Left ventricle myocardium inferior (tissue), 1 donor: ENCODE results near the gene PIK3R1. TPM values are rescaled to one million over a fixed set of nuclear protein-coding genes. Genes with fewer than 3 reads are reported as not detected.

Experiments
- DNase-seq: peaks from one replicate; pipeline ENCODE4 v3.0.0-alpha.2; 2020
- H3K27ac ChIP-seq: fragments of 200-600 bp; replicated peaks from 2 replicates; pipeline ENCODE4 v1.8.0; 2021
- H3K27me3 ChIP-seq: fragments of 200-600 bp; 2 replicates; pipeline ENCODE4 v1.8.0; 2021; ENCODE audit warnings: low read depth
- H3K36me3 ChIP-seq: fragments of 200-600 bp; 2 replicates; pipeline ENCODE4 v1.8.0; 2021
- H3K4me1 ChIP-seq: fragments of 200-600 bp; 2 replicates; pipeline ENCODE4 v1.8.0; 2021
- H3K4me3 ChIP-seq: fragments of 200-600 bp; 2 replicates; pipeline ENCODE4 v1.8.0; 2021; ENCODE audit warnings: mild to moderate bottlenecking, moderate library complexity
- H3K9me3 ChIP-seq: fragments of 200-600 bp; replicated peaks from 2 replicates; pipeline ENCODE4 v1.8.0; 2021
- intact Hi-C: fragments of 100-400 bp; cut with micrococcal nuclease; formaldehyde crosslinking; loops from one replicate; pipeline ENCODE4 v1.11.0; 2022
- total RNA-seq: library from RNA; stranded (reverse); fragmentation: NEBNext Ultra II Directional; extraction: Animal tissue kit (Norgen Biotek cat#: 25700); gene quantifications from one replicate; pipeline ENCODE4 v1.2.1, GENCODE V29; 2021
- TF ChIP-seq, protein P1 (sequence below): fragments of 200-600 bp; IDR thresholded peaks from 2 replicates; pipeline ENCODE4 v1.8.0; 2021; ENCODE audit warnings: antibody characterized with exemption, mild to moderate bottlenecking, borderline replicate concordance
- donor health status: DM: no; HTN: yes; CAD: no; lungs with severe emphysema.

The PIK3R1 gene
- total RNA-seq, 1 donor from 2014 or later = 132 TPM

- intact Hi-C loops = no loop called here
These were observed 124.4 kb downstream of the PIK3R1 start for GRCh38 chr5:68339921-68340321.

GRCh38 chr5:68341006-68341405, 125.5 kb downstream of the PIK3R1 start:
- no peak overlapping the region for H3K4me3 ChIP-seq
- no peaks in the 10 kb centered on the region for H3K36me3 ChIP-seq
- intact Hi-C loops = no loop called here
- no peaks in the 10 kb centered on the region for H3K9me3 ChIP-seq
- no peaks in the 10 kb centered on the region for H3K27me3 ChIP-seq
- peaks cover 19% of the 10 kb centered on the region for H3K4me1 ChIP-seq
- no peak overlapping the region for H3K27ac ChIP-seq
- no peak for DNase-seq
- TF ChIP-seq, protein P1, sequence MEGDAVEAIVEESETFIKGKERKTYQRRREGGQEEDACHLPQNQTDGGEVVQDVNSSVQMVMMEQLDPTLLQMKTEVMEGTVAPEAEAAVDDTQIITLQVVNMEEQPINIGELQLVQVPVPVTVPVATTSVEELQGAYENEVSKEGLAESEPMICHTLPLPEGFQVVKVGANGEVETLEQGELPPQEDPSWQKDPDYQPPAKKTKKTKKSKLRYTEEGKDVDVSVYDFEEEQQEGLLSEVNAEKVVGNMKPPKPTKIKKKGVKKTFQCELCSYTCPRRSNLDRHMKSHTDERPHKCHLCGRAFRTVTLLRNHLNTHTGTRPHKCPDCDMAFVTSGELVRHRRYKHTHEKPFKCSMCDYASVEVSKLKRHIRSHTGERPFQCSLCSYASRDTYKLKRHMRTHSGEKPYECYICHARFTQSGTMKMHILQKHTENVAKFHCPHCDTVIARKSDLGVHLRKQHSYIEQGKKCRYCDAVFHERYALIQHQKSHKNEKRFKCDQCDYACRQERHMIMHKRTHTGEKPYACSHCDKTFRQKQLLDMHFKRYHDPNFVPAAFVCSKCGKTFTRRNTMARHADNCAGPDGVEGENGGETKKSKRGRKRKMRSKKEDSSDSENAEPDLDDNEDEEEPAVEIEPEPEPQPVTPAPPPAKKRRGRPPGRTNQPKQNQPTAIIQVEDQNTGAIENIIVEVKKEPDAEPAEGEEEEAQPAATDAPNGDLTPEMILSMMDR = no peak

More at GRCh38 chr5:68339921-68340321, 124.4 kb downstream of the PIK3R1 start:
- Histone ChIP-seq H3K9me3 (no peaks in the 10 kb centered on the region), H3K4me3 (no peak overlapping the region), H3K27me3 (no peaks in the 10 kb centered on the region), H3K27ac (no peak overlapping the region), H3K36me3 (no peaks in the 10 kb centered on the region), H3K4me1 (peaks cover 19% of the 10 kb centered on the region)
- TF ChIP-seq, protein P1 = no peak
- DNase-seq = no peak

- peaks cover 19% of the 10 kb centered on the region for H3K4me1 ChIP-seq
- peak overlapping the region; percentile 78 for H3K27ac ChIP-seq
- TF ChIP-seq, protein P1 = no peak
- intact Hi-C loops = no loop called here
- H3K27me3 ChIP-seq = no peaks in the 10 kb centered on the region
- no peak for DNase-seq
- H3K4me3 ChIP-seq = no peak overlapping the region
- H3K9me3 ChIP-seq = no peaks in the 10 kb centered on the region
- H3K36me3 ChIP-seq = no peaks in the 10 kb centered on the region
These were observed 127.1 kb downstream of the PIK3R1 start for GRCh38 chr5:68342693-68343092.

GRCh38 chr5:68343421-68343826, 127.9 kb downstream of the PIK3R1 start:
- peaks cover 19% of the 10 kb centered on the region for H3K4me1 ChIP-seq
- TF ChIP-seq, protein P1 = no peak
- DNase-seq = peak; percentile 18
- intact Hi-C loops = no loop called here
- H3K9me3 ChIP-seq = no peaks in the 10 kb centered on the region
- no peaks in the 10 kb centered on the region for H3K27me3 ChIP-seq
- peak overlapping the region; percentile 78 for H3K27ac ChIP-seq
- H3K36me3 ChIP-seq = no peaks in the 10 kb centered on the region
- no peak overlapping the region for H3K4me3 ChIP-seq

DNA sequence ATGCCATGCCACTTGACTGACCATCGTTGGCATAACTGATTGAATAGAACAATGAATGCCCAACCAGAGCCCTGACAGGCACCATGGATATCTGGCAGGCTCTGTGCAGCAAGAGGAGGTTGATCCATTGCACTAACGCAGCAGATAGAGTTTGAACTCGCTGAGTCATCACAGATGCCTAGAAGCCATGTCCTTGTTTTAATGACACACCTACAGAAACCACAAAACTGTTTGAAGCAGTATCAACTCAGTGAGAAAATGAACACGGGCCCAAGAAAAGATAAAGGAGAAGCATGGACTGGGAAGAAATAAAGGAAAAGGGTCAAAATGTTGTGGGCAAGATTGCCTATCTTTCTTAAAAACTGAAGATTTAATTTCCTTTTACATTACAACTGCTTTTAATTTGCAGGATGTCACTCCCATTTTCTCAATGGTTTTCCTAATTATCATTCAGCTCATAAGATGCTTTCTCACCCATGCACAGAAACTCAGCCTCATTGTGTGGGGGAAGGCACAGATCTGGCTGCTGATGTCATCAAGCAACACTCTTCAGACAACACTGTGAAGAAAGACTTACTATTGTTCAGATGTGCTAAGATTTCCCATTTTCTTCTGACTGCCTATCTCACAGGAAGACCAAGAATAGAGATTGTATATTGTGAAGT, 129.0 kb downstream of the PIK3R1 start:
- intact Hi-C loops = no loop called here
- Histone ChIP-seq H3K27ac (no peak overlapping the region), H3K27me3 (no peaks in the 10 kb centered on the region), H3K4me1 (peaks cover 27% of the 10 kb centered on the region), H3K4me3 (no peak overlapping the region), H3K9me3 (no peaks in the 10 kb centered on the region), H3K36me3 (no peaks in the 10 kb centered on the region)
- no peak for DNase-seq
- TF ChIP-seq, protein P1 = no peak
